ENCODE data around the gene SERP2. TPM values are rescaled to one million over a fixed set of nuclear protein-coding genes. Genes with fewer than 3 reads are reported as not detected.
A peak's percentile ranks its signal among the peaks of the same experiment; 100 is the strongest.

Gene SERP2
- total RNA-seq, 1 donor from 2014 or later = 2.4 TPM

DNA sequence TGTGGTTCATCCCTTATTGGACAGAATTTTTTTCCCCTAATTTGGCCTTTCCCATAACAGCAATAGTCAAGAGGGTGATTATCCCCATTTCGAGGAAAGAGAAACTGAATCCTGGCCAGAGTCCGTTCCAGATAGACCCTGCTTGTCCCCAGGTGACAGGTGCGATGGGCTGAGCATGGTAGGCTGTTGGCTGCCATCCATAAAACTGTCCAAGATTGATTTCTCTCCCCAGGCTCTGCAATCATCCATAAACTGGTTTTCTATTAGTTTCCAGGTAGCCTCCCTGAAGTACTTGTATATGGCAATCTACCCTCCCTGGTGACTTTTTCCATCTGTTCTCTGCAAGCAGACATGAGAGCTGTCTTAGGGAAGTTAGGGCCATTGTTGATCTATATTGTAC lies 25.4 kb downstream of the SERP2 start:
- H3K4me3 Mint-ChIP-seq (ENCODE audit: unreplicated experiment) = no peak overlapping the region
- H3K27ac Mint-ChIP-seq (ENCODE audit: unreplicated experiment) = no peak overlapping the region
- no peak for DNase-seq (ENCODE audit: low read depth)
- H3K9me3 Mint-ChIP-seq (ENCODE audit: unreplicated experiment) = no peaks in the 10 kb centered on the region
- Histone ChIP-seq H2AFZ (ENCODE audit: low read depth, low read length) (no peak overlapping the region), H3K4me3 (ENCODE audit: insufficient read depth, low read depth, low read length) (no peak overlapping the region), H3K9ac (ENCODE audit: low read length) (no peak overlapping the region), H3K36me3 (ENCODE audit: insufficient read depth, low read length) (no peaks in the 10 kb centered on the region), H3K79me2 (ENCODE audit: insufficient read depth, low read length) (no peaks in the 10 kb centered on the region), H4K20me1 (ENCODE audit: insufficient read depth, low read length) (no peaks in the 10 kb centered on the region), H3K4me1 (ENCODE audit: insufficient read depth, low read length) (peaks cover 19% of the 10 kb centered on the region), H3K4me2 (ENCODE audit: low read length) (no peak overlapping the region), H3K27ac (ENCODE audit: low read depth, low read length) (no peak overlapping the region), H3K9me3 (ENCODE audit: insufficient read depth, low read depth, low read length) (no peaks in the 10 kb centered on the region), H3K27me3 (ENCODE audit: insufficient read depth, low read length) (no peaks in the 10 kb centered on the region)
- FAIRE-seq = no peak
- H3K27me3 Mint-ChIP-seq (ENCODE audit: low read depth, unreplicated experiment) = peaks cover 4% of the 10 kb centered on the region
- peaks cover 2% of the 10 kb centered on the region for H3K36me3 Mint-ChIP-seq (ENCODE audit: low read depth, unreplicated experiment)
- peaks cover 20% of the 10 kb centered on the region for H3K4me1 Mint-ChIP-seq (ENCODE audit: low read depth, unreplicated experiment)
- TF ChIP-seq, protein P1, sequence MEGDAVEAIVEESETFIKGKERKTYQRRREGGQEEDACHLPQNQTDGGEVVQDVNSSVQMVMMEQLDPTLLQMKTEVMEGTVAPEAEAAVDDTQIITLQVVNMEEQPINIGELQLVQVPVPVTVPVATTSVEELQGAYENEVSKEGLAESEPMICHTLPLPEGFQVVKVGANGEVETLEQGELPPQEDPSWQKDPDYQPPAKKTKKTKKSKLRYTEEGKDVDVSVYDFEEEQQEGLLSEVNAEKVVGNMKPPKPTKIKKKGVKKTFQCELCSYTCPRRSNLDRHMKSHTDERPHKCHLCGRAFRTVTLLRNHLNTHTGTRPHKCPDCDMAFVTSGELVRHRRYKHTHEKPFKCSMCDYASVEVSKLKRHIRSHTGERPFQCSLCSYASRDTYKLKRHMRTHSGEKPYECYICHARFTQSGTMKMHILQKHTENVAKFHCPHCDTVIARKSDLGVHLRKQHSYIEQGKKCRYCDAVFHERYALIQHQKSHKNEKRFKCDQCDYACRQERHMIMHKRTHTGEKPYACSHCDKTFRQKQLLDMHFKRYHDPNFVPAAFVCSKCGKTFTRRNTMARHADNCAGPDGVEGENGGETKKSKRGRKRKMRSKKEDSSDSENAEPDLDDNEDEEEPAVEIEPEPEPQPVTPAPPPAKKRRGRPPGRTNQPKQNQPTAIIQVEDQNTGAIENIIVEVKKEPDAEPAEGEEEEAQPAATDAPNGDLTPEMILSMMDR (IDR thresholded peaks at IDR 0.05; ENCODE audit: insufficient read depth, low read depth, low read length) = no peak
- no peak for TF ChIP-seq EZH2 (IDR thresholded peaks at IDR 0.05; ENCODE audit: insufficient read depth, low read length)

DNA sequence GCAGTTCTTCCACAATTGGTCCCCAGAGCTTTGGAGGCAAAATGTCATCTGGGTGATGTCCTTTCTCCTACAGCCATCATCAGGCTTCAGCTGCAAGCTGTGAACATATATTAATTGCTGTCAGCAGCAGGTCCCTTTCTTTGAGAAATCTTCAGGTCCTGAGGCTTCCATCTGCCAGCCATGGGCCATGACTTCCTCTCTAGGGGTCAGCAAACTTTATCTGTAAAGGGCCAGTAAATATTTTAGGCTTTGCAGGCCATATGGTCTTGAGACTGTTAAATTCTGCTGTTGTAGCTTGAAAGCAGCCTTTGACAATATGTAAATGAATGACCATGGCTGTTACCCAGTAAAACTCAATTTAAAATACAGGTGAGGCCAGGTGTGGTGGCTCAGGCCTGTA lies 27.1 kb downstream of the SERP2 start:
- H3K4me2 ChIP-seq (ENCODE audit: low read length) = no peak overlapping the region
- no peak overlapping the region for H3K4me3 ChIP-seq (ENCODE audit: insufficient read depth, low read depth, low read length)
- FAIRE-seq (no peak), DNase-seq (ENCODE audit: low read depth) (no peak)
- no peak overlapping the region for H3K9ac ChIP-seq (ENCODE audit: low read length)
- no peaks in the 10 kb centered on the region for H3K27me3 ChIP-seq (ENCODE audit: insufficient read depth, low read length)
- Mint-ChIP-seq H3K4me3 (ENCODE audit: unreplicated experiment) (peak overlapping the region; percentile 20), H3K27me3 (ENCODE audit: low read depth, unreplicated experiment) (peaks cover 4% of the 10 kb centered on the region), H3K9me3 (ENCODE audit: unreplicated experiment) (no peaks in the 10 kb centered on the region), H3K4me1 (ENCODE audit: low read depth, unreplicated experiment) (peaks cover 30% of the 10 kb centered on the region), H3K36me3 (ENCODE audit: low read depth, unreplicated experiment) (peaks cover under 1% of the 10 kb centered on the region), H3K27ac (ENCODE audit: unreplicated experiment) (no peak overlapping the region)
- H2AFZ ChIP-seq (ENCODE audit: low read depth, low read length) = no peak overlapping the region
- no peaks in the 10 kb centered on the region for H3K9me3 ChIP-seq (ENCODE audit: insufficient read depth, low read depth, low read length)
- no peaks in the 10 kb centered on the region for H4K20me1 ChIP-seq (ENCODE audit: insufficient read depth, low read length)
- TF ChIP-seq, protein P1 (IDR thresholded peaks at IDR 0.05; ENCODE audit: insufficient read depth, low read depth, low read length) = no peak
- TF ChIP-seq EZH2 (IDR thresholded peaks at IDR 0.05; ENCODE audit: insufficient read depth, low read length) = no peak
- H3K79me2 ChIP-seq (ENCODE audit: insufficient read depth, low read length) = no peaks in the 10 kb centered on the region
- H3K36me3 ChIP-seq (ENCODE audit: insufficient read depth, low read length) = no peaks in the 10 kb centered on the region
- no peak overlapping the region for H3K27ac ChIP-seq (ENCODE audit: low read depth, low read length)
- H3K4me1 ChIP-seq (ENCODE audit: insufficient read depth, low read length) = peaks cover 19% of the 10 kb centered on the region

DNA sequence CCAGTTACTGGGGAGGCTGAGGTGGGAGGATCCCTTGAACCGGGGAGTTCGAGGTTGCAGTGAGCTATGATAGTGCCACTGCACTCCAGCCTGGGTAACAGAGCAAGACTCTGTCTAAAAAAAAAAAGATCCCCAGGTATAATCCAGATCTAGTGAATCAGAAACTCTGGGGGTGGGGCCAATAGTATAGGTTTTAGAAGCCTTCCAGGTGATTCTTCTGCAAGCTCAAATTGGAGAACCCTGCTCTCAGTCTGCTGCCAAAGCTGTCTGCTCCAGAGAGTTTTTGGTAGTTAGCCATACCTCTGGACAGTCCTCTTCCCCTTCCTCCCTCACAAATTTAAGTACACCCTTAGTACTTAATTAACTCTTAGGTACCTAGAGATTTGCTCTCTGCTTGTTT lies 28.0 kb downstream of the SERP2 start:
- no peaks in the 10 kb centered on the region for H3K9me3 ChIP-seq (ENCODE audit: insufficient read depth, low read depth, low read length)
- H3K9me3 Mint-ChIP-seq (ENCODE audit: unreplicated experiment) = no peaks in the 10 kb centered on the region
- no peak overlapping the region for H2AFZ ChIP-seq (ENCODE audit: low read depth, low read length)
- no peak overlapping the region for H3K4me3 ChIP-seq (ENCODE audit: insufficient read depth, low read depth, low read length)
- no peaks in the 10 kb centered on the region for H3K36me3 Mint-ChIP-seq (ENCODE audit: low read depth, unreplicated experiment)
- H3K4me2 ChIP-seq (ENCODE audit: low read length) = no peak overlapping the region
- no peak overlapping the region for H3K27ac ChIP-seq (ENCODE audit: low read depth, low read length)
- H3K36me3 ChIP-seq (ENCODE audit: insufficient read depth, low read length) = no peaks in the 10 kb centered on the region
- H3K4me3 Mint-ChIP-seq (ENCODE audit: unreplicated experiment) = no peak overlapping the region
- H3K4me1 ChIP-seq (ENCODE audit: insufficient read depth, low read length) = peaks cover 19% of the 10 kb centered on the region
- H3K9ac ChIP-seq (ENCODE audit: low read length) = no peak overlapping the region
- H3K27ac Mint-ChIP-seq (ENCODE audit: unreplicated experiment) = no peak overlapping the region
- no peak for TF ChIP-seq EZH2 (IDR thresholded peaks at IDR 0.05; ENCODE audit: insufficient read depth, low read length)
- TF ChIP-seq, protein P1 (IDR thresholded peaks at IDR 0.05; ENCODE audit: insufficient read depth, low read depth, low read length) = no peak
- peaks cover 7% of the 10 kb centered on the region for H3K27me3 Mint-ChIP-seq (ENCODE audit: low read depth, unreplicated experiment)
- peaks cover 28% of the 10 kb centered on the region for H3K4me1 Mint-ChIP-seq (ENCODE audit: low read depth, unreplicated experiment)
- FAIRE-seq = no peak
- DNase-seq (ENCODE audit: low read depth) = no peak
- H3K79me2 ChIP-seq (ENCODE audit: insufficient read depth, low read length) = no peaks in the 10 kb centered on the region
- H4K20me1 ChIP-seq (ENCODE audit: insufficient read depth, low read length) = no peaks in the 10 kb centered on the region
- H3K27me3 ChIP-seq (ENCODE audit: insufficient read depth, low read length) = no peaks in the 10 kb centered on the region
